Anterior cingulate cortex (tissue), 58 donors: Measurements from ENCODE around the gene ARL6IP5.

Experiments
- DNase-seq, 58 donors: peaks; one replicate each; lab custom pipeline; 2025; lab: John Stamatoyannopoulos, UW

ARL6IP5 gene

DNA sequence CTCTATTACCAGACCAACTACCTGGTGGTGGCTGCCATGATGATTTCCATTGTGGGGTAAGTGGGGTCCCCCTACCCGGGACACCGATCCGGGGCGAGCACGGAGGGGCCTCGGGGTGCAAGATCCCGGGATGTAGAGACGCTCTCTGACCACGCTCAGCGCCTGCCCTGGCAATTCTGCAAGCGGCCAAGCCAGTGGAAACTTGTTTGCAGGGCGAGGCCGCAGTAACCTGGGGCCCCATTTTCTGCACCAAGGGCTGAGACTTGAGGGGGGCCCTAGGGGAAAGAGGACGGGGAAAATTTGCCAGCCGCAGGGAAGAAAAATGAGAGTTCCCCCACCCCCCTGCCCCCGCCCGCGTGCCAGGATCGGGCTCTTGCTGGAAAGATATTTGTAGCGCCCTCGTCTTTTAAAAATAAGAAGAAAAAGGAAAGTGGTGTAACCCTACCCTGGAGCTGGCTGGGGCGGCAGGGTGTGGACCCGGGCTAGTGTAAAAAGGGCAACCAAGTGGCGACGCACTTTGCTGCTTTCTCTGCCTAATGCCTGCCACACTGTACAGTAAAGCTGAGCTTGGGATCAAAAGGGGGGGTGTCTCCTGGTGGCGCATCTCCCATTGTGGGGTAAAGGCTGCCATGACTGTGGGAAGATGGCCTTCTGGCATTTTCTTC, 563 bp downstream of the ARL6IP5 start:
- peak in 43 of 58 donors; percentile 15 to 77 (median 55) for DNase-seq

DNA sequence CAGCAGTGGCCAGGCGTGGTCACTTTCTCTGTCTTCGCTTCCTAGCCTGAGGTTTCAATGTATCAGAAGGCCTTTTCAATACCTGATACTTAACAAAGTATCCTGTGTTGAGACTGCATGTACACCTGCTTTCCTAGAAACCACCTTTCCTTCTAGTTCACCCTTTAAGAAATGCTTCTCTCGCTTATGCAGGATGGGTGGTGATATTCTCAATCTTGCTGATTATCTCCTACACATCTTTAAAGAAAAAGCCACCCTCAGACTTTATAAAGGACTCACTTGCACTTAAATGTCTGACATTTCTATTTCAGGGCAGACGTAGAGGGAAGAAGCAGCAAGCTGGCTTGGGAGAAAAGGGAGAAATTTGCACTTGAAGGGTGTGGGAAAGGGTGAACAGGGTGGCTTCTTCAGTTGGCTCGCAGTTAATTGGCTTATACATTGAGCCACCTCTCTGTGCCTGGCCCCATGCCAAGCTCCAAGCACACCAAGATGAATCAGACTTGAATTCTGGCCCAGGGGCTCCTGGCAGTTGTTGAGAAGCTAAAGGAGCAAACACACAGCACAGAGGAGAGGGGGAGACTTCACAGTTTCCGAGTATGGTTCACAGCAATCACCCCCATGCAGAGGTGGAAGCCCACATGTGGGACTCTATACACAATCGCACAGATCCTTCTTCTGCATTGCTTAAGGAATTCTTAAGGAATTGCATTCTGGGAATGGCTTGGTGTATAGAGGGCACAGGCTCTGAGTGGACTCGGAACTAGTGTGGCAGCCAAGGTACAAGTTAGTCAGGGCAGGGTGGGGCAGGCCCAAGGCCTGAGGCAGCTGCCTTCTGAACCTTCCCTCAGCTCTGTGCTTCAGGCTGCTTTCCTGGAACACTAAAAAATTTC, 1.3 kb downstream of the ARL6IP5 start:
- peak in 56 of 58 donors; percentile 23 to 99 (median 68) for DNase-seq

DNA sequence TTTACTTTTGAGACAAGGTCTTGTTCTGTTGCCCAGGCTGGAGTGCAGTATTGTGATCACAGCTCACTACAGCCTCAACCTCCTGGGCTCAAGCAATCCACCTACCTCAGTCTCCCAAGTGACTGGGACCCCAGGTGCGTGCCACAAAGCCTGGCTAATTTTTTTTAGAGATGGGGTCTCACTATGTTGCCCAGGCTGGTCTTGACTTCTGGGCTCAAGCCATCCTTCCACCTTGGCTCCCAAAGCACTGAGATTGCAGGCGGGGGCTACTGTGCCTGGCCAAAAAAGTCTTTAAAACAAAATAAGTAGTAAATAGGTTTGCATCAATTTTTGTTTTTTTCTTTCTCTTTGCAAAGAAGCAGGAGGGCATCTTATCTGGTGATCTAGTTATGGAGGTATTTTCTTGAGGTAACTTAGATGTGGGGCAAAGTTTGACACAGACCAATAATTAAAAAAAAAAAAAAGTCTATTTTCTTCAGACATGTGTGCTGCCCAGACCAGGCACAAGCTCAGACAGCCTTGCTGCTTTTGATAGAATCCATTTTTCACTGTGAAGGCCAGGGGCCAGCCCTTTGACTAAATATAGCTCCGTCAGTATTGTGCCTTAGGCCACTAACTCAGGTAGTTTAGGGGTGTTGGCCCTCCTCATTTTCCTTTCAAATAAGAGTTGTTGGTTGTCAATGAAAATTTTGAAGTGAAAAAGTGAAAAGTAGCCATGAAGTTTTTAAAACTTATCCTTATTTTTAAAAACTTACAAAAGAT, 2.5 kb downstream of the ARL6IP5 start:
- DNase-seq: no peak

DNA sequence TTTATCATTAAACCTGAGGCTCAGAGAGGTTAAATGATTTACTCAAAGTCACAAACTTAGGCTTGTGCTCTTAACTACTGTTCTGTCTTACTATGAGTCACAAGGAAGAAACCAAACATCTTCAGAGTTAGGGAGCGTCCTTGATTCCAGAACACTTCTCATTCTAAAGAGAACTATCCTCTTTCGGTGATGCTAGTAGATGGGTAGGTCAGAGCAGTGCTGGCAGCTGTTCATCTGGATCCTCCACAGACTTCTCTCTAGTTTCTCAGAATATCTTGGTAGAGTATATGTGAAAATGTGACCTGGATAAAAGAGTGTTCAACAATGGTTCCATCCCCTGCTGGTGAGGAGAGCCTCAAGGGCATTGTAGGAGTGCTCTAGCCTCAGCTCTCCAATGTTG, 3.3 kb downstream of the ARL6IP5 start:
- DNase-seq: peak in 1 of 58 donors; percentile 17

DNA sequence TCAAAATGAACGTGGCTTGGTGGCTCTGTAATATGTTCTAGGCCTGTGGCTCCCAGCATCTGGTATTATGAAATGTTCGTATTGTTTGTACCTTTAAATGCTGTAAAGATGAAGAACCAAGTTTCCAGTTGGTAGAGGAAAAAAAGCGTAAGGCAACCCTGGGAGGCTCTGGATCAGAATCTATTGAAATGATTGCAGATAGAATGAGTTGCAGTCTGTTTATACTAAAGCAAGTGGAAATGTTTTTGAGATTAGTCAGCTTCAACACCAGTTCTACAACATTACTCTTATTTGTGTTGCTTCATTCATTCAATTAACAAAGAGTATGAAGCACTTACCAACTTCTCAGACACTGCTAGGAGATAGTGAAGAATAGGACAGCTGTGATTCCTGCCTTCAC, 5.3 kb downstream of the ARL6IP5 start:
- no peak for DNase-seq

DNA sequence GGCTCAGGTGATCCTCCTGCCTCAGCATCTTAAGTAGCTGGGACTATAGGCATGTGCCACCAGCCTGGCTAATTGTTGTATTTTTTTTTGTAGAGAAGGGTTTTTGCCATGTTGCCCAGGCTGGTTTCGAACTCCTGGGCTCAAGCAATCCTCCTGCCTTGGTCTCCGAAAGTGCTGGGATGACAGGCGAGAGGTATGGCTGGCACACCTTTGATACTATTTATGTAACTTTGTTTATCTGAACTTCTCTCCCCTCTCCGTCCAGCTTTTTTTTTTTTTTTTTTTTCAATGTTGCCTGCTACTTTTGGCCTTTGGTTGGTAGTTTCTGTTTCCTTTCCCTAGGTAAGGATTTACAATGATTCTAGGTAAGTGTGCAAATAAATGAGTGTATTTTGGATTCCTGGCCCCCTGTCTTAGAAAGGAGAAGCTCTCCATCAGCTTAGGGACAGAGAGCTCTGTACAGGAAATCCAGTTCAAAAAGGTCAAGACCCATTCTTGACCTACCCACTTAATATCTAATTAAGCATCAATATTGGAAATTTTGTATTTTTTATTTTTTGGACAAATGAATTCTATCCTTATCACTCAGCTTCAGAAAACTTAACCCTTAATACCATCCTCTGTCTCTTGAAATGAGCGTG, 6.8 kb downstream of the ARL6IP5 start:
- no peak for DNase-seq

DNA sequence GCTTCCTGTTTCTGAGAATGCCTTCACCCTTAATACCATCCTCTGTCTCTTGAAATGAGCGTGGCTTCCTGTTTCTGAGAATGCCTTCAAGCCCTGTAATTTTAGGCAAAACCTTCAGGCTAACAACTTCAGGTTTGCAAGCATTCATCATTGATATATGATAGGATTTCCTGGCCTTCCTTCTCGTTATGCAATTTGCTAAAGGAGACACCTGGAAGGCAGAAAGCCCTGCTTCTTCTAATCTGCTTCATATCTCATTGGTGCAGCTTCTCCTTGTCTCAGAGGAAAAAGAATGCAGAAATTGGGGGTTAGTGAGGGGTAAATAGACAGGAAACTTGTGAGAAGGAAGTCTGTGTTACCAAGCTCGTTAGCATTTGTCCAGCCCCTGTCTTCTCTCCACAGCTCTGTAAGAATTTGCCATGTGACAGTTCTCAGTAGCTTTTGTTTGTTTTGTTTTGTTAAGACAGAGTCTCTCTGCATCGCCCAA, 7.3 kb downstream of the ARL6IP5 start:
- peak in 12 of 58 donors; percentile 11 to 74 (median 22) for DNase-seq

DNA sequence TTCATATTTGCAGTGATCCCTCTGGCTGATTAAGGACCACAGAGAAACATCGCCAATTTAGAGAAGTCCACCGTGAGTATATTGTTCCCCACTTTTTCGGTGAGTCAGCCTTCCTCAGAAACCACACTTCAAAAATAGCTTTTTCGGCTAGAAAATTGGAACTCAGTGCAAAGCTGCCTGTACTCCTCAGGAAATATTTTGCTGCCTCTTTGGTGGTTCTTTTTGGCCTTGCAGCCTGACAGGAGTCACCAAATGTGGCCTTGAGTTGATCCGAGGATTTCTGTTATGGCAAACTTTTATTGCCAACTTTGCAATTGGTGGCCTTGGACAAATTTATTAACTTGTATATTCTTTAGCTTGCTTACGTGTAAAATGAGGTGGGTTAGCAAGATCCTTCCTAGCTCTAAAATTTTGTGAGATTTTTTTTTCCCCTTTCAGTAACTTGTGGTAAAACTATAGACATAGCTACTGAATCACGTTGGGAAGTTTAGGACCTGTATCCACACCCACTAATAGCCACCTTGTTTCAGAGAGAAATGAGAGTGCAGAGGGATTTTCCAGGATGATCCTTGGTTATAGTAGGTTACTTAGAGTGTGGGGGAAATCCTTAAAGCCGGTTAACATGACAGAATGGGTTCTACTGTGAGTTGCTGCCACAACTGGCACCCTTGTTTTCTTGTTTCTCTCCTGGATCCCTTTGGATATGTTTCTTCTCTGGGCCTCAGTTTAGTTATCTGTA, 9.9 kb downstream of the ARL6IP5 start:
- DNase-seq: peak in 5 of 58 donors; percentile 24 to 64 (median 46)

DNA sequence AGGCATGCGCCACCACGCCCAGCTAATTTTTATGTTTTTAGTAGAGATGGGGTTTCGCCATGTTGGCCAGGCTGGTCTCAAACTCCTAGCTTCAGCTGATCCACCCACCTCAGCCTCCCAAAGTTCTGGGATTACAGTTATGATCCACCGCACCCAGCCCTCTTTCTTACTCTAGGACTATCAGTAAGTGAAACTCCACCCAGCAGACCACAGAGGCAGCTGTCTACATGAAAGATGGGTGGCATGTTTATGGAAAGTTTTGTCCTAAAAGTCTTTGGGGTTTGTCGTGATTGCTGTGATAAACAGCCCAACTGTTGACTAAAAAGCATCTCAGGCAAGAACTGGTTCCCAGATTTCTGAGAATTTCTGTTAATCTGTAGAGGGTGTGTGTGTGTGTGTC, 10.9 kb downstream of the ARL6IP5 start:
- no peak for DNase-seq

DNA sequence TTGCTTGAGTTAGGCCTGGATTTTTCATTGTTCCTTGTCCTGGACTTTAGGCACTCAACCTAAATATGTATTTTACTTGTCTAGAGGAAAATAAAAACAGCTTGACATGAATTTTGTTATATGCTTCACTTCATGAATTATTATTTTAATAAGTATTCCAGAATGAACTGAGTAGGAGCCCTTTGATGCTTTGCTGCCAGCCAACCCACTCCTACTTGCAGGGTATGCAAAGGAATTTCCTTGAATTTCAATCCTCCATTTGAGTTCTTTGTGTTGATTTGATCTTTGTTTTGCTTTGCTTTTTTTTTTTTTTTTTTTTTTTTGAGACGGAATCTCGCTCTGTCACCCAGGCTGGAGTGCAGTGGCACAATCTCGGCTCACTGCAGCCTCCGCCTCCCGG, 11.6 kb downstream of the ARL6IP5 start:
- no peak for DNase-seq

DNA sequence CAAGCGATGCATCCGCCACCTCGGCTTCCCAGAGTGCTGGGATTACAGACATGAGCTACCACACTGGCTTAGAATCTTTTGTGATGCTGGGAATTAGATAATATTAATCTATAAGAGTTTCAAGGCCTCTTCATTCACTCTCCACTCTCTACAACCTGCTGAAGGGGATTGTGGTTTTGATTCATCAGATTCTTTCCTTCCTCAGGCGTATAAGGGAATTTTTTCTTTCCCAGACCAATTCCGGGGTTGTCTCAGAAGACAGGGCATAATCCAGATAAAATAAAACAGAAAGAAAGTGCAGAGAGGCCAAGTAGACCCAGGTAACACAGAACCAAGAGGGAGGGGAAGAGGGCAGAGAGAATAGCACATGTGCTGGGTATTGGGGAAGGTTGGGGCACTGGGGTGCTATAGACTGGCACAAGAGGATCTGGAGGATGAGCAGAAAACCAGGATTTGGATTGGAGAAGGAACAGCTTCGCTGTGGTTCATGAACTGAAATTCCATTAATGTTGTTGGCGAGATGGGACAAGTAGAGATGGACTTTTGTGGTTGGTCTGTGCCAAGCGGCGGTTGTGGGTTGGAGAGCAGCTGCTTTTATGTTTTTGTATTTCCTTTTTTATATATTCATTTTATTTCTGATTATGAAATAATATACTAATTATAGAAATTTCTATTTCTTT, 12.8 kb downstream of the ARL6IP5 start:
- no peak for DNase-seq

DNA sequence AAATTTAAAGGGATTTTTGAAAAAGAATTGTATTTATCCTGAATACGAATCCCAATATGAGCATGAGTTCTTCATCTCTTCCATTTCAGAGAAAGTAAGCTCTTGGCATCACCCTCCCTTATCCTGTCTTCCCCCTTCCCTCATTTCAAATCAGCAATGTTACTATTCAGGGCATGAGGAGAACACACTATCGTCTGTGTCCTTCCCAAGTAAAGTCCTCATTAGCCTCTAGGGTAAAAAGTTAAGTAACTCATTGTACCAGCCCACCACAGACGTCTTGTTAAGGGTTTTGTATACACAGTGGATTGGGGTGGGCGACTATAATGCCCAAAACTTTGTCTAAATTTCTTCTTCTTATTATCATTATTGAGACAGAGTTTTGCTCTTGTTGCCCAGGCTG, 14.8 kb downstream of the ARL6IP5 start:
- DNase-seq: no peak

DNA sequence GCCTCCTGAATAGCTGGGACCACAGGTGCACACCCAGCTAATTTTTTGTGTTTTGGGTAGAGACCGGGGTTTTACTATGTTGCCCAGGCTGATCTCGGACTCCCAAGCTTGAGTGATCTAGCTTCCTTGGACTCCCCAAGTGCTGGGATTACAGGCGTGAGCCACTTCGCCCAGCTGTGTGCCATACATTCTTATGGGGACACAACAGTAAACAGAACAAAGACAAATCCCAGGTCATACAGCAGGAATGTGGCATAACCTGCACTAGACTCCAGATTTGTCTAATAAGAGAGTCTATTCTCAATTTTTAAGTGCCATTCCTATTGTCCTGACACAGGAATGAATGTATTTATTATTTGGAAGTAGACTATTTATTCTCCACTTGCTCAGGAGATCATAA, 17.6 kb downstream of the ARL6IP5 start:
- no peak for DNase-seq

DNA sequence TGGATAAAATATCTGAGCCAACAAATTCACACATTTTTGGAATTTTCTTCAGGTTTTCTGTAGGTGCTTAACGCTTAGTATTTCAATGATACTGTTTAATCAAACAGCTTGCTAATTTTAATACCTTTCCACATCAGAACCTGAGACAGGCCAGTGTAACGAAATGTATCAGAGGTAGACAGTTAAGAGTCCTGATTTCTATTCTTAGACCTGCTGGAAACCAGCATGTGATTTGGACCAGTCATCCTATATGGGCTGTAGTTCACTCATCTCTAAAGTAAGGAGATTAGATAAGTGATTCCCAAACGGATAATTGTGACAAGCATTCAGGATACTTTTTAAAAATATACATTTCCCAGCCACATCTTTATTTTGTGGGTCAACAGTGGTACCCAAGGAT, 18.4 kb downstream of the ARL6IP5 start:
- DNase-seq: no peak

DNA sequence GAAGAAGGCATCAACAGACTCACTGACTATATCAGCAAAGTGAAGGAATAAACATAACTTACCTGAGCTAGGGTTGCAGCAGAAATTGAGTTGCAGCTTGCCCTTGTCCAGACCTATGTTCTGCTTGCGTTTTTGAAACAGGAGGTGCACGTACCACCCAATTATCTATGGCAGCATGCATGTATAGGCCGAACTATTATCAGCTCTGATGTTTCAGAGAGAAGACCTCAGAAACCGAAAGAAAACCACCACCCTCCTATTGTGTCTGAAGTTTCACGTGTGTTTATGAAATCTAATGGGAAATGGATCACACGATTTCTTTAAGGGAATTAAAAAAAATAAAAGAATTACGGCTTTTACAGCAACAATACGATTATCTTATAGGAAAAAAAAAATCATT, 19.8 kb downstream of the ARL6IP5 start:
- no peak for DNase-seq

DNA sequence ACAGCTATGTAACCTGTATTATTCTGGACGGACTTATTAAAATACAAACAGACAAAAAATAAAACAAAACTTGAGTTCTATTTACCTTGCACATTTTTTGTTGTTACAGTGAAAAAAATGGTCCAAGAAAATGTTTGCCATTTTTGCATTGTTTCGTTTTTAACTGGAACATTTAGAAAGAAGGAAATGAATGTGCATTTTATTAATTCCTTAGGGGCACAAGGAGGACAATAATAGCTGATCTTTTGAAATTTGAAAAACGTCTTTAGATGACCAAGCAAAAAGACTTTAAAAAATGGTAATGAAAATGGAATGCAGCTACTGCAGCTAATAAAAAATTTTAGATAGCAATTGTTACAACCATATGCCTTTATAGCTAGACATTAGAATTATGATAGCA, 20.6 kb downstream of the ARL6IP5 start:
- DNase-seq: no peak

DNA sequence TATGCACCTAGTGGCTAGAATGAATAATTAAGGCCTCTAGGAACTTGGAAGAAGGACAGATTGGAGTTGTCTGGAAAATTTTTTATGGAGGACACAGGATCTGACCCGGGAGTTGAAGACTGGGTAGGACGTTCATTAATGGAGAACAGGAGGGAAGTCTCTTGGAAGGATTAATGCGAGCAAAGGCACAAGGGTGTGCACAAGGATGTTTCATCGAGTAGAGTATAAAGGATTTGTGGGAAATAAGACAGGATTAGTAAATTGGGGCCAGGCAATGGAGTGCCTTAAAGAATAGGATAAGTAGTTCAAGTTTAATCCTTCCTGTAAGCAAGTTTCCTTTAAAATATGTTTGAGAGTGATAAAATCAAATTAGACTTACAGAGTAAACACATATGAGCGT, 23.1 kb downstream of the ARL6IP5 start:
- DNase-seq: no peak

DNA sequence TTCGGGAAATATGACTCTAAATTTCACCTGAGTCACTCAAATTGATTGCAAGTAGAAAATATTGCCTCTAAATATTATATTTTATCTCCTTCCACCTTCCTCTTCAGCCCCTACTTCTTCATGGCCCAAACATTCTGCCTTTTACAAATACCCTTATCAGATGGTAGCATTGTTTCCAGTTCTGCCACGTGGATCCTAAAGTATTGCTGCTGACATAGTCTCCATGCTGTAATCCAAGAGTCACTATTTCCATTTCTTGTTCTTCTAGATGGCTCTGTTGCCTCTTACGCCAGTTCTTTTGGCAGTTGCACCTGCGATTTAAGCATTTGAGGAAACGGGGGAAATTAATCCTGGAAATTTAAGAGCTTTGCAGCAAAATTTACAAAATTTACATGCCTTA, 24.1 kb downstream of the ARL6IP5 start:
- no peak for DNase-seq

DNA sequence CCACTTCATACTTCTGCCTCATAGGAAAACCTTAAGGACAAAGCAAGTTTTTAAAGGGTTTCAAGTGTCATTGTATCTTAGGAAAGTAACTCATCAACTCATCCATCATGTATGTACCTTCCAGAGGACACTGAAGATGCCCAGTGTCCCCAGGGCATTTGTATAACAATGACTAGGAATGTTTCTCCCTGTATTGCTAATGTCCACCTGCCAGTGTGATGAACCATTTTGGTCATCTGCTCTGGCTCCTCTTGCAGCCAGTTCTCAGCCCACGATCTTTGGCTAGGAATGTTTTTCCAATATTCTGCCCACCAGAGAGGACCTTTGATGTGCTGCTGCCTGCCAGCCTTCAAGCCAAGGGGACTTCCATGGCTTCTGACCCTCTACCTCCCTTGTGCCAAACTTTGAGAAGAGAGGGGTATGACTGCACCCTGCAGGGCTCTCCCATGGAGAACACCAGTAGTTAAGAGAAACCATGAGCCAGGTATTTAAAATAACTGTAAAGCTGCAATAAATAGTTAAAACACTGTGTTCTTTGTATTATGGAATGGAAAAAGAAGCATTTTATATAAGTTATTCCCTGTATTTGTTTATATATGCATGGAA, 26.3 kb downstream of the ARL6IP5 start:
- DNase-seq: no peak
